Prostate gland (tissue), 2 donors: Measurements from ENCODE around the gene CNEP1R1. TPM values are rescaled to one million over a fixed set of nuclear protein-coding genes. Genes with fewer than 3 reads are reported as not detected.

ENCODE experiments used
- DNase-seq: peaks from one replicate; pipeline ENCODE4 v3.0.0-alpha.2; 2019; ENCODE audit warnings: low spot score
- H3K27ac ChIP-seq, 2 donors: fragments of 200-600 bp; sonication (generic); 2 replicates each; pipeline ENCODE4 v1.5.1; 2017 to 2019
- H3K27me3 ChIP-seq: fragments of 200-600 bp; sonication (generic); replicated peaks from 2 replicates; pipeline ENCODE4 v1.5.1; 2019; ENCODE audit not compliant: insufficient read depth
- H3K36me3 ChIP-seq, 2 donors: fragments of 200-600 bp; sonication (generic); 1 replicate in 1 of 2; 2 replicates in 1 of 2; pipeline versions ENCODE4 v1.5.1 to v1.8.1; 2017 to 2019
- H3K4me1 ChIP-seq: fragments of 200-600 bp; sonication (generic); replicated peaks from 2 replicates; pipeline ENCODE4 v1.5.1; 2019
- H3K4me3 ChIP-seq, 2 donors: fragments of 200-600 bp; sonication (generic); 2 replicates each; pipeline ENCODE4 v1.5.1; 2017 to 2019
- H3K9me3 ChIP-seq: fragments of 200-600 bp; sonication (generic); 2 replicates; pipeline ENCODE4 v1.5.1; 2017
- POLR2A ChIP-seq: fragments of 450-650 bp; IDR thresholded peaks from one replicate; pipeline ENCODE4 v1.6.1; 2016; ENCODE audit warnings: antibody characterized with exemption, mild to moderate bottlenecking
- POLR2AphosphoS5 ChIP-seq: sonication (generic); formaldehyde crosslinking; IDR thresholded peaks from one replicate; pipeline ENCODE4 v1.6.1; 2017; ENCODE audit warnings: antibody characterized with exemption
- WGBS: methylation state at CpG from one replicate; pipeline ENCODE4 v1.1.5; 2018; 5-methylcytosine and 5-hydroxymethylcytosine counted together
- intact Hi-C: fragments of 100-400 bp; cut with DNase I; formaldehyde crosslinking; loops from one replicate; pipeline ENCODE4 v1.14.2; 2022
- total RNA-seq, 2 donors: library from RNA; depleted of rRNA; stranded (reverse); fragments of >200 nt; gene quantifications; one replicate each; pipeline ENCODE4 v1.1.0, GENCODE V29; 2016
- TF ChIP-seq, protein P1 (sequence below), 4 experiments: fragments of 200-600 bp in 2 of 4; fragments of 450-650 bp in 2 of 4; sonication (generic) in 2 of 4; IDR thresholded peaks; 1 replicate in 3 of 4; 2 replicates in 1 of 4; pipeline ENCODE4 v1.5.1; 2016 to 2019; ENCODE audit warnings: antibody characterized with exemption in 4 of 4, mild to moderate bottlenecking in 2 of 4, moderate library complexity in 2 of 4

Gene CNEP1R1
- total RNA-seq, 2 donors from 2014 or later: 9.7 to 41.9 TPM

DNA sequence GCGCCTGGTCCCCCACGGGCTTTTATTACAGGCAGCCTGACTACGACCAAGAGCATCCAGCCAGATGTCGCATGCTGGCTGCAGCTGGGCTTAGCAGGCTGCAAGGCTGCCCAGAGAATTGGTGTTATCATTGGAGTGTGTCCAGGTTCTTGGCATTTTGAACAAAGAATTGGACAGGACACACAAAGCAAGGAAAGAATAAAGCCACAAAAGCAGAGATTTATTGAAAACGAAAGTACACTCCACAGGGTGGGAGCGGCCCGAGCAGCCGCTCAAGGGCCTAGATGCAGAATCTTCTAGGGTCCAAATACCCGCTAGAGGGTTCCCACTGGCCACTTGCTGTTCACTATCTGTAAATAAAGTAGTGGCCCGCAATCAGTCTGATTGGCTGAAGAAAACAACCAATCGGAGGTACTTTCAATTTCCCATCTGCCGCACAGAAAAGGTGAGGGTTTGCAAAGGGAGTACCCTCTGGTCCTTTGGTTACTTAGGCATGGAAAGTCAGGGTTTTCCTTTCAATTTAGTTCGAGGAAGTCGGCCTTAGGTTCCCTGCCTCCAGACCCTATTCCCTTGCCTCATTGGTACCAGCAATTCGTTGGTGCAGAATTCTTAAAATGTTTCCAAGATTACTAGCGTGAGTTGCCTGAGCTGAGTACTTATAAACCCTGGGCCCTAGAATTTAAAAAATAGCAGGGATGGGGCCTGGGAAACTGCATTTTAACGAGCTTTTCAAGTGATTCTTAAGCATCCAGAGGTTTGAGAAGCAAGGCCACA is 38.5 kb upstream of the CNEP1R1 start:
- Histone ChIP-seq H3K9me3 (no peaks in the 10 kb centered on the region), H3K36me3 (no peaks in the 10 kb centered on the region), H3K4me3 (peak overlapping the region; percentile 0 to 13), H3K27ac (no peak overlapping the region), H3K4me1 (no peaks in the 10 kb centered on the region), H3K27me3 (no peaks in the 10 kb centered on the region)
- no peak for DNase-seq
- intact Hi-C loops: no loop called here
- WGBS: 59% methylated on average over 17 of the region's 17 CpGs
- no peak for TF ChIP-seq POLR2AphosphoS5
- TF ChIP-seq, protein P1, sequence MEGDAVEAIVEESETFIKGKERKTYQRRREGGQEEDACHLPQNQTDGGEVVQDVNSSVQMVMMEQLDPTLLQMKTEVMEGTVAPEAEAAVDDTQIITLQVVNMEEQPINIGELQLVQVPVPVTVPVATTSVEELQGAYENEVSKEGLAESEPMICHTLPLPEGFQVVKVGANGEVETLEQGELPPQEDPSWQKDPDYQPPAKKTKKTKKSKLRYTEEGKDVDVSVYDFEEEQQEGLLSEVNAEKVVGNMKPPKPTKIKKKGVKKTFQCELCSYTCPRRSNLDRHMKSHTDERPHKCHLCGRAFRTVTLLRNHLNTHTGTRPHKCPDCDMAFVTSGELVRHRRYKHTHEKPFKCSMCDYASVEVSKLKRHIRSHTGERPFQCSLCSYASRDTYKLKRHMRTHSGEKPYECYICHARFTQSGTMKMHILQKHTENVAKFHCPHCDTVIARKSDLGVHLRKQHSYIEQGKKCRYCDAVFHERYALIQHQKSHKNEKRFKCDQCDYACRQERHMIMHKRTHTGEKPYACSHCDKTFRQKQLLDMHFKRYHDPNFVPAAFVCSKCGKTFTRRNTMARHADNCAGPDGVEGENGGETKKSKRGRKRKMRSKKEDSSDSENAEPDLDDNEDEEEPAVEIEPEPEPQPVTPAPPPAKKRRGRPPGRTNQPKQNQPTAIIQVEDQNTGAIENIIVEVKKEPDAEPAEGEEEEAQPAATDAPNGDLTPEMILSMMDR (IDR thresholded peaks at IDR 0.05): no peak

DNA sequence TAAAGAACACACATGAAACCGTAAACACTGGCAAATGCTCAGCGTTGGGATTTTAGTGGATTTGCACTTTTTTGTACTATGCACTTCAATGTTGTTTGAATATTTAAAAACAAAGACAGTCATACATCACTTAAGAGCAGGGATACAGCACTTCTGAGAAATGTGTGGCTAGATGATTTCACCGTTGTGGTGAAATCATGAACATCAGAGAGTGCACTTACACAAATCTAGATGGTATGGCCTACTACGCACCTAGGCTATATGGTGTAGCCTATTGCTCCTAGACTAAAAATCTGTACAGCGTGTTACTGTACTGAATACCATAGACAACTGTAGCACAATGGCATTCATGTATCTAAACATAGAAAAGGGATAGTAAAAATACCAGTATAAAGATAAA is 37.6 kb upstream of the CNEP1R1 start:
- 88% methylated on average over 5 of the region's 5 CpGs for WGBS
- Histone ChIP-seq H3K27ac (no peak overlapping the region), H3K36me3 (no peaks in the 10 kb centered on the region), H3K27me3 (no peaks in the 10 kb centered on the region), H3K4me3 (no peak overlapping the region), H3K9me3 (no peaks in the 10 kb centered on the region), H3K4me1 (no peaks in the 10 kb centered on the region)
- TF ChIP-seq, protein P1 (IDR thresholded peaks at IDR 0.05): no peak
- no peak for TF ChIP-seq POLR2A
- no peak for TF ChIP-seq POLR2AphosphoS5
- no peak for DNase-seq
- intact Hi-C loops: no loop called here

DNA sequence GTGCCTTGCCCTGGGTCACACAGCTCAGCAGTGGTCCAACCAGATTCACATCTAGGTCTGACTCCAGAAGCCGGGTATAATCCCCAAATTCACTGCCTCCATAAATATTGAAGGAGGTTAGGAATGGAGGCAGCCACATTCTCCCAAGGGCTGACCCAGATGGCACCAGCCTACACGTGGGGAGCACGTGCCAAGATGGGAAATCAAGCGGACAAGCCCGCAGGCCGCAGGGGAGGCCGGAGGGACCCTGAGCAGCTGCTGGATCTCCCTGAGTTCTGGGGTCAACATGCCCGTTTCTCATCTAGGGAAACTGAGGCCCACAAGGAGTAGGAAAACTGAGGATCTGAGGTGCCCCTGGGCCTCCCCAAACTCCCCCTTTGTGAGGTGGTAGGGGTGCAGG is 32.2 kb upstream of the CNEP1R1 start:
- Histone ChIP-seq H3K9me3 (no peaks in the 10 kb centered on the region), H3K4me3 (no peak overlapping the region), H3K27ac (no peak overlapping the region), H3K36me3 (no peaks in the 10 kb centered on the region), H3K4me1 (no peaks in the 10 kb centered on the region), H3K27me3 (peaks cover 3% of the 10 kb centered on the region)
- DNase-seq: no peak
- 98% methylated on average over 8 of the region's 8 CpGs for WGBS
- TF ChIP-seq, protein P1 (IDR thresholded peaks at IDR 0.05): no peak
- TF ChIP-seq POLR2AphosphoS5: no peak
- no peak for TF ChIP-seq POLR2A
- intact Hi-C loops: no loop called here

DNA sequence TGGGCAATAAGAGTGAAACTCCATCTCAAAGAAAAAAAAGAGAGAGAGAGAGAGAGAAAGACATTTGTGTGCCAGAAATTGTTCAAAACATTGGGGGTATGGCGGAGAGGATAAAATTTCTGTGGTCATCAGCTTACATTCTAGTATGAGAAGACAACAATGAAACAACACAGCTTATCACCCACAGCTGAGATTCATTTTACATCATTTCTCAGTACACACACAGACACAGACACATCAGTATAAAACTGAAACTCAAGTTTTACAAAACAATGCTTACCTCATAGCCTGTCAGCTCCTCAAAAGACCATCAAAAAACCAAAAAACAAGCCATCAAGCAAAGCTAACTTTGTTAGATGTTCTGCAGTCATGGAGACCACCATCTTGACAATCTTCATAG is 31.4 kb upstream of the CNEP1R1 start:
- intact Hi-C loops: no loop called here
- H3K4me1 ChIP-seq: no peaks in the 10 kb centered on the region
- H3K27me3 ChIP-seq: peaks cover 3% of the 10 kb centered on the region
- WGBS: 92% methylated on average over 1 of the region's 1 CpG
- DNase-seq: no peak
- no peak overlapping the region for H3K27ac ChIP-seq
- no peak overlapping the region for H3K4me3 ChIP-seq
- H3K36me3 ChIP-seq: no peaks in the 10 kb centered on the region
- H3K9me3 ChIP-seq: no peaks in the 10 kb centered on the region
- TF ChIP-seq POLR2A: no peak
- TF ChIP-seq, protein P1 (IDR thresholded peaks at IDR 0.05): no peak
- TF ChIP-seq POLR2AphosphoS5: no peak

- TF ChIP-seq POLR2AphosphoS5 (no peak), POLR2A (no peak)
- TF ChIP-seq, protein P1 (IDR thresholded peaks at IDR 0.05): no peak
- H3K27me3 ChIP-seq: peaks cover 3% of the 10 kb centered on the region
- no peak overlapping the region for H3K4me3 ChIP-seq
- WGBS: 41% methylated on average over 1 of the region's 1 CpG
- no peak for DNase-seq
- H3K4me1 ChIP-seq: no peaks in the 10 kb centered on the region
- no peaks in the 10 kb centered on the region for H3K36me3 ChIP-seq
- no peak overlapping the region for H3K27ac ChIP-seq
- intact Hi-C loops: no loop called here
- H3K9me3 ChIP-seq: no peaks in the 10 kb centered on the region
Measured at GRCh38 chr16:49994006-49994405, 31.0 kb upstream of the CNEP1R1 start.
